VCaP (cell line): ENCODE measurements around the gene COL21A1.

Experiments used
- H3K27ac ChIP-seq: fragments of 450-650 bp; 2 replicates; pipeline ENCODE4 v1.5.1; 2017
- TF ChIP-seq, protein P1 (sequence below): fragments of 450-650 bp; conservative IDR thresholded peaks from 2 replicates; pipeline ENCODE4 v1.5.1; 2017; ENCODE audit warnings: mild to moderate bottlenecking, moderate library complexity

The COL21A1 gene

GRCh38 chr6:56187686-56188085 lies 59.7 kb downstream of the COL21A1 start:
- H3K27ac ChIP-seq: no peak overlapping the region
- TF ChIP-seq, protein P1, sequence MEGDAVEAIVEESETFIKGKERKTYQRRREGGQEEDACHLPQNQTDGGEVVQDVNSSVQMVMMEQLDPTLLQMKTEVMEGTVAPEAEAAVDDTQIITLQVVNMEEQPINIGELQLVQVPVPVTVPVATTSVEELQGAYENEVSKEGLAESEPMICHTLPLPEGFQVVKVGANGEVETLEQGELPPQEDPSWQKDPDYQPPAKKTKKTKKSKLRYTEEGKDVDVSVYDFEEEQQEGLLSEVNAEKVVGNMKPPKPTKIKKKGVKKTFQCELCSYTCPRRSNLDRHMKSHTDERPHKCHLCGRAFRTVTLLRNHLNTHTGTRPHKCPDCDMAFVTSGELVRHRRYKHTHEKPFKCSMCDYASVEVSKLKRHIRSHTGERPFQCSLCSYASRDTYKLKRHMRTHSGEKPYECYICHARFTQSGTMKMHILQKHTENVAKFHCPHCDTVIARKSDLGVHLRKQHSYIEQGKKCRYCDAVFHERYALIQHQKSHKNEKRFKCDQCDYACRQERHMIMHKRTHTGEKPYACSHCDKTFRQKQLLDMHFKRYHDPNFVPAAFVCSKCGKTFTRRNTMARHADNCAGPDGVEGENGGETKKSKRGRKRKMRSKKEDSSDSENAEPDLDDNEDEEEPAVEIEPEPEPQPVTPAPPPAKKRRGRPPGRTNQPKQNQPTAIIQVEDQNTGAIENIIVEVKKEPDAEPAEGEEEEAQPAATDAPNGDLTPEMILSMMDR: no peak

GRCh38 chr6:56176741-56177140 lies 70.6 kb downstream of the COL21A1 start:
- TF ChIP-seq, protein P1: no peak
- no peak overlapping the region for H3K27ac ChIP-seq

GRCh38 chr6:56173228-56173627 lies 74.2 kb downstream of the COL21A1 start:
- no peak overlapping the region for H3K27ac ChIP-seq
- TF ChIP-seq, protein P1: no peak

DNA sequence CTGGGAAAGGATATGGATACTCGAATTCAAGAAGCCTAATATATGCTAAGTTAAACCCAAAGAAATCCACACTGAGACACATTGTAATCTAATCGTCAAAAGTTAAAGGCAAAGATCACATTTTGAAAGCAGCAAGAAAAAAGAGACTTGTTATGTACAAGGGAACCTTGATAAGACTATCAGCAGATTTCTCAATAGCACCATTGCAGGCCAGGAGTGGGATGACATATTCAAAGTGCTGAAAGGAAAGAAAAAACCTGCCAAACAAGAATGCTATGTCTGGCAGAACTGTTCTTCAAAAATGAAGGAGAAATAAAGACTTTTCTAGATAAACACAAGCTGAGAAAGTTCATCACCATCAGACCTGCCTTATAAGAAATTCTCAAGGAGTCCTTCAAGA lies 75.2 kb downstream of the COL21A1 start:
- TF ChIP-seq, protein P1: no peak
- H3K27ac ChIP-seq: no peak overlapping the region

DNA sequence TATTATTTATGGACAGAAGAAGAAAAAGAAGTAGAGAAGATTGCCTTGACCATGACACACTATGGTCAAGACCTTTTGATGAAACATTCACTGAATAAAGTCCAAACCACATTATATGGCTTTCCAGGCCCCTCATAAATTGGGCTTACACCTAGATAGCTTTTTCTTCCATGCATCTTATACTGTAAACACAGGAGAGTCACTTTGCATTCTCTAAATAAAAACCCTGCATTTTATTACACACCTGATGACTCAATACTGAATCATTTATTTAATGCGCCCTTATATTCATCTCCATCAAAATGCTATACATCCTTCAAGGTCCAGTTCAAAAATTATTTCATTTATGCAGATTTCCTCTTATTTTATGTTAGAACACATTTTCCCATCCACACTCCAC lies 78.0 kb downstream of the COL21A1 start:
- H3K27ac ChIP-seq: no peak overlapping the region
- TF ChIP-seq, protein P1: no peak

DNA sequence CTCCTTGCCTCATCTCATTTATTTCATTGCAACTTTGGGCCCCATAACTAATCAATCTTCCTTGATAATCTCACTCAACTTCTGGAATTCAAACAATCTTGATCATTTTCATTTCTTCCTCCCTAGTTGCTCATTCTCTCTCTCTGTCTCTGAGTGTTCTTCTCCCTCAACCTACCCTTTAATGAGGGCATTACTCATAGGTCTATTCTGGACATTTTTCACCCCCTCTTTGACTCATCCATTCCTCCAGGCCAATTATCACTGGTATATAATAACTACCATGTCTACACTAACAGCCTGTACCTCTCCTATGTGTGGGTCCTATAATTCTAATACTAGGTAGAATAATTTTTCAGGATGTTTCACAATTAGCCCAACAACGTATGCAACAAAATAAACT lies 78.8 kb downstream of the COL21A1 start:
- H3K27ac ChIP-seq: no peak overlapping the region
- TF ChIP-seq, protein P1: no peak

DNA sequence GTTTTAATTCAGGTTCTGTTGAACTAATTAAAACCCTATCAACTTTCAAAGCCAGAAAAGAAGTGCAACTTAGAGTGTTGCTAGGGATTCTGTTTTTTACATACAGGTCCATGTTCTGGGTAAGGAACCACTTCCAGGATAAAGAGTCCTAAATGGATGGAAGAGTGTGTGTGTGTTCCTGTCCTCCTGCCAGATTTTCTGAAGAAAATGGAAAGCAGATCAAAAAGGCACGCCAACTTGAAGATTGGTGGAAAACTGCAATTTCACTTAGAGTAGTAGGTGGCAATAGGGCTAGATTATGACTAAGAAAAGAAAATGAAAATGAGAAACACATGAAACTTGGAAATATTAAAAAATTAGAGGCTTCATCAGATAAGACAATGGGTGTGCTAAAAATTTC lies 85.3 kb downstream of the COL21A1 start:
- TF ChIP-seq, protein P1: no peak
- no peak overlapping the region for H3K27ac ChIP-seq

- H3K27ac ChIP-seq: no peak overlapping the region
- TF ChIP-seq, protein P1: no peak
Observed at GRCh38 chr6:56160489-56160888, 86.9 kb downstream of the COL21A1 start.
